Liver (tissue), 3 donors: ENCODE results near the gene TMEM86A.

Source experiments
- GABPA ChIP-seq, 2 donors: IDR thresholded peaks in 1 of 2; conservative IDR thresholded peaks in 1 of 2; 2 replicates each; pipeline ENCODE4 v1.6.1; 2016; ENCODE audit warnings: antibody characterized with exemption in 2 of 2, mild to moderate bottlenecking in 1 of 2, moderate library complexity in 1 of 2
- RAD21 ChIP-seq, 2 donors: IDR thresholded peaks; 2 replicates each; pipeline ENCODE4 v1.6.1; 2016; ENCODE audit warnings: antibody characterized with exemption in 2 of 2, mild to moderate bottlenecking in 2 of 2
- RXRA ChIP-seq, 2 donors: IDR thresholded peaks; 2 replicates each; pipeline ENCODE4 v1.6.1; 2017 to 2018; ENCODE audit warnings: antibody characterized with exemption in 2 of 2, mild to moderate bottlenecking in 1 of 2
- TAF1 ChIP-seq: conservative IDR thresholded peaks from 2 replicates; pipeline ENCODE4 v1.6.1; 2016; ENCODE audit warnings: antibody characterized with exemption, mild to moderate bottlenecking
- YY1 ChIP-seq: IDR thresholded peaks from 2 replicates; pipeline ENCODE4 v1.6.1; 2016; ENCODE audit warnings: antibody characterized with exemption, mild to moderate bottlenecking
- TF ChIP-seq, protein P1 (sequence below): IDR thresholded peaks from 2 replicates; pipeline ENCODE4 v1.6.1; 2016; ENCODE audit warnings: antibody characterized with exemption
- TF ChIP-seq, protein P2 (sequence below): fragments of 150-350 bp; IDR thresholded peaks from 2 replicates; pipeline ENCODE4 v1.5.1; 2017; ENCODE audit warnings: improper control_type of control experiment, low read depth, low read length; ENCODE audit not compliant: missing input control
- TF ChIP-seq, protein P3 (sequence below): IDR thresholded peaks from 2 replicates; pipeline ENCODE4 v1.6.1; 2016; ENCODE audit warnings: antibody characterized with exemption, mild to moderate bottlenecking
- TF ChIP-seq, protein P4 (sequence below): IDR thresholded peaks from 2 replicates; pipeline ENCODE4 v1.6.1; 2016; ENCODE audit warnings: antibody characterized with exemption
- donor health status: healthy.
- donor health status: healthy.

DNA sequence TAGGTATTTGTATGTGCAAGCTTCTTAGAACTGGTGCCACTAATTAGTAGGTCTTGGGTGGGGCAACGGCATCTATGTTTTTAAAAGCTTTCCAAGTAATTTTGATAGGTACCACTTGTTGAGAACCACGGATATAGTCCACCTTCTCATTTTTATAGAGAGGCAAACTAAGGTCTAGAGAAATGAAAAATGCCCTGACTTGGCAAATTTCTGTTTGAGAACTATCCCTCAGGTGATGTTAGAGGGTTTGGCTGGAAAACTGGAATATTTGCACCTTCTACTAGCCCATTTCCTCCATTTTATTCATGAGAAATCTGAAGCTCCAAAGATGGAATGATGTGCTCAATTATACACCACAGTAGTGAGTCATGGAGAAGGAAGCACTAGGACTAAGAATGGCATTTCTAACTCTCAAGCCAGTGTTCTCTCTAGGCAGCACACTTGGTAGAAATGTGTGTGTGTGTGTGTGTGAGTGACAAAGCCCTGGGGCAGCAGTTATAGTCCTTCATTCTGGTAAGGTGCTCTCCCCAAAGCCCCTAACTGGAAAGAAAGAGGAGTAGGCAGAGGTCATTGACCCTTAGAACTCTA lies 1.8 kb upstream of the TMEM86A start:
- TF ChIP-seq, protein P1, sequence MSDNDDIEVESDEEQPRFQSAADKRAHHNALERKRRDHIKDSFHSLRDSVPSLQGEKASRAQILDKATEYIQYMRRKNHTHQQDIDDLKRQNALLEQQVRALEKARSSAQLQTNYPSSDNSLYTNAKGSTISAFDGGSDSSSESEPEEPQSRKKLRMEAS = no peak
- TF ChIP-seq, protein P2, sequence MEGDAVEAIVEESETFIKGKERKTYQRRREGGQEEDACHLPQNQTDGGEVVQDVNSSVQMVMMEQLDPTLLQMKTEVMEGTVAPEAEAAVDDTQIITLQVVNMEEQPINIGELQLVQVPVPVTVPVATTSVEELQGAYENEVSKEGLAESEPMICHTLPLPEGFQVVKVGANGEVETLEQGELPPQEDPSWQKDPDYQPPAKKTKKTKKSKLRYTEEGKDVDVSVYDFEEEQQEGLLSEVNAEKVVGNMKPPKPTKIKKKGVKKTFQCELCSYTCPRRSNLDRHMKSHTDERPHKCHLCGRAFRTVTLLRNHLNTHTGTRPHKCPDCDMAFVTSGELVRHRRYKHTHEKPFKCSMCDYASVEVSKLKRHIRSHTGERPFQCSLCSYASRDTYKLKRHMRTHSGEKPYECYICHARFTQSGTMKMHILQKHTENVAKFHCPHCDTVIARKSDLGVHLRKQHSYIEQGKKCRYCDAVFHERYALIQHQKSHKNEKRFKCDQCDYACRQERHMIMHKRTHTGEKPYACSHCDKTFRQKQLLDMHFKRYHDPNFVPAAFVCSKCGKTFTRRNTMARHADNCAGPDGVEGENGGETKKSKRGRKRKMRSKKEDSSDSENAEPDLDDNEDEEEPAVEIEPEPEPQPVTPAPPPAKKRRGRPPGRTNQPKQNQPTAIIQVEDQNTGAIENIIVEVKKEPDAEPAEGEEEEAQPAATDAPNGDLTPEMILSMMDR = no peak
- TF ChIP-seq TAF1 = no peak
- TF ChIP-seq YY1 = no peak
- TF ChIP-seq RAD21 (IDR thresholded peaks at IDR 0.05) = no peak
- TF ChIP-seq RXRA (IDR thresholded peaks at IDR 0.05) = no peak
- TF ChIP-seq, protein P3, sequence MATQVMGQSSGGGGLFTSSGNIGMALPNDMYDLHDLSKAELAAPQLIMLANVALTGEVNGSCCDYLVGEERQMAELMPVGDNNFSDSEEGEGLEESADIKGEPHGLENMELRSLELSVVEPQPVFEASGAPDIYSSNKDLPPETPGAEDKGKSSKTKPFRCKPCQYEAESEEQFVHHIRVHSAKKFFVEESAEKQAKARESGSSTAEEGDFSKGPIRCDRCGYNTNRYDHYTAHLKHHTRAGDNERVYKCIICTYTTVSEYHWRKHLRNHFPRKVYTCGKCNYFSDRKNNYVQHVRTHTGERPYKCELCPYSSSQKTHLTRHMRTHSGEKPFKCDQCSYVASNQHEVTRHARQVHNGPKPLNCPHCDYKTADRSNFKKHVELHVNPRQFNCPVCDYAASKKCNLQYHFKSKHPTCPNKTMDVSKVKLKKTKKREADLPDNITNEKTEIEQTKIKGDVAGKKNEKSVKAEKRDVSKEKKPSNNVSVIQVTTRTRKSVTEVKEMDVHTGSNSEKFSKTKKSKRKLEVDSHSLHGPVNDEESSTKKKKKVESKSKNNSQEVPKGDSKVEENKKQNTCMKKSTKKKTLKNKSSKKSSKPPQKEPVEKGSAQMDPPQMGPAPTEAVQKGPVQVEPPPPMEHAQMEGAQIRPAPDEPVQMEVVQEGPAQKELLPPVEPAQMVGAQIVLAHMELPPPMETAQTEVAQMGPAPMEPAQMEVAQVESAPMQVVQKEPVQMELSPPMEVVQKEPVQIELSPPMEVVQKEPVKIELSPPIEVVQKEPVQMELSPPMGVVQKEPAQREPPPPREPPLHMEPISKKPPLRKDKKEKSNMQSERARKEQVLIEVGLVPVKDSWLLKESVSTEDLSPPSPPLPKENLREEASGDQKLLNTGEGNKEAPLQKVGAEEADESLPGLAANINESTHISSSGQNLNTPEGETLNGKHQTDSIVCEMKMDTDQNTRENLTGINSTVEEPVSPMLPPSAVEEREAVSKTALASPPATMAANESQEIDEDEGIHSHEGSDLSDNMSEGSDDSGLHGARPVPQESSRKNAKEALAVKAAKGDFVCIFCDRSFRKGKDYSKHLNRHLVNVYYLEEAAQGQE = no peak
- TF ChIP-seq, protein P4, sequence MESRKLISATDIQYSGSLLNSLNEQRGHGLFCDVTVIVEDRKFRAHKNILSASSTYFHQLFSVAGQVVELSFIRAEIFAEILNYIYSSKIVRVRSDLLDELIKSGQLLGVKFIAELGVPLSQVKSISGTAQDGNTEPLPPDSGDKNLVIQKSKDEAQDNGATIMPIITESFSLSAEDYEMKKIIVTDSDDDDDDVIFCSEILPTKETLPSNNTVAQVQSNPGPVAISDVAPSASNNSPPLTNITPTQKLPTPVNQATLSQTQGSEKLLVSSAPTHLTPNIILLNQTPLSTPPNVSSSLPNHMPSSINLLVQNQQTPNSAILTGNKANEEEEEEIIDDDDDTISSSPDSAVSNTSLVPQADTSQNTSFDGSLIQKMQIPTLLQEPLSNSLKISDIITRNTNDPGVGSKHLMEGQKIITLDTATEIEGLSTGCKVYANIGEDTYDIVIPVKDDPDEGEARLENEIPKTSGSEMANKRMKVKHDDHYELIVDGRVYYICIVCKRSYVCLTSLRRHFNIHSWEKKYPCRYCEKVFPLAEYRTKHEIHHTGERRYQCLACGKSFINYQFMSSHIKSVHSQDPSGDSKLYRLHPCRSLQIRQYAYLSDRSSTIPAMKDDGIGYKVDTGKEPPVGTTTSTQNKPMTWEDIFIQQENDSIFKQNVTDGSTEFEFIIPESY = no peak
- no peak for TF ChIP-seq GABPA (IDR thresholded peaks at IDR 0.05 in 1 of 2, conservative IDR thresholded peaks at IDR 0.05 in 1 of 2)
